ENCODE results near the gene KRTAP9-9.
"Not testable (repeated sequence)": the region's sequence is repeated elsewhere in the genome, so short reads cannot be mapped to it uniquely, and the experiment has no call there.

Gene KRTAP9-9

GRCh38 chr17:41223821-41224220, 31.4 kb upstream of the KRTAP9-9 start:
- Histone ChIP-seq H3K14ac (ENCODE audit: low read length in 2 of 2) (no peak overlapping the region), H4K91ac (ENCODE audit: low read length) (no peak overlapping the region), H3K9me3 (ENCODE audit: control insufficient read depth, low read length) (no peaks in the 10 kb centered on the region), H3K18ac (ENCODE audit: low read depth in 1 of 2, low read length in 2 of 2) (no peak overlapping the region), H3K4ac (ENCODE audit: low read depth in 1 of 2, low read length in 2 of 2) (no peak overlapping the region), H3K27me3 (ENCODE audit: control insufficient read depth in 1 of 2, insufficient read depth in 1 of 2, low read length in 2 of 2) (no peaks in the 10 kb centered on the region), H2AFZ (ENCODE audit: low read depth, low read length) (no peak overlapping the region), H2BK15ac (ENCODE audit: low read depth, poor library complexity, severe bottlenecking) (no peak overlapping the region), H2AK5ac (ENCODE audit: low read length, severe bottlenecking) (no peak overlapping the region), H2BK12ac (ENCODE audit: low read length in 2 of 2) (no peak overlapping the region), H2BK5ac (ENCODE audit: low read depth, low read length, poor library complexity, severe bottlenecking) (no peak overlapping the region), H3K79me1 (replicated peaks; ENCODE audit: low read length, poor library complexity, severe bottlenecking) (no peaks in the 10 kb centered on the region), H3K4me3 (ENCODE audit: insufficient read depth in 1 of 2, low read depth in 1 of 2, low read length in 2 of 2) (no peak overlapping the region), H3K36me3 (ENCODE audit: control insufficient read depth in 1 of 2, insufficient read depth in 2 of 2, low read depth in 1 of 2, low read length in 2 of 2) (no peaks in the 10 kb centered on the region), H2BK120ac (ENCODE audit: low read depth, low read length) (no peak overlapping the region), H3K27ac (ENCODE audit: low read length, poor library complexity, severe bottlenecking) (no peak overlapping the region), H3K4me2 (ENCODE audit: low read length, poor library complexity, severe bottlenecking) (no peak overlapping the region), H4K8ac (ENCODE audit: low read length) (no peak overlapping the region), H3K9ac (ENCODE audit: low read length) (no peak overlapping the region), H3K23ac (ENCODE audit: low read length in 2 of 2) (no peak overlapping the region), H3K4me1 (ENCODE audit: control insufficient read depth, insufficient read depth, low read depth, low read length) (no peaks in the 10 kb centered on the region)
- no peak for DNase-seq
- 60% methylated on average over 1 of the region's 2 CpGs for WGBS

GRCh38 chr17:41226051-41226450, 29.1 kb upstream of the KRTAP9-9 start:
- no peak overlapping the region for H3K9ac ChIP-seq (ENCODE audit: low read length)
- no peaks in the 10 kb centered on the region for H3K79me1 ChIP-seq (replicated peaks; ENCODE audit: low read length, poor library complexity, severe bottlenecking)
- no peak overlapping the region for H2AFZ ChIP-seq (ENCODE audit: low read depth, low read length)
- H3K27me3 ChIP-seq (ENCODE audit: control insufficient read depth in 1 of 2, insufficient read depth in 1 of 2, low read length in 2 of 2) = no peaks in the 10 kb centered on the region
- no peaks in the 10 kb centered on the region for H3K9me3 ChIP-seq (ENCODE audit: control insufficient read depth, low read length)
- H3K36me3 ChIP-seq (ENCODE audit: control insufficient read depth in 1 of 2, insufficient read depth in 2 of 2, low read depth in 1 of 2, low read length in 2 of 2) = no peaks in the 10 kb centered on the region
- no peak overlapping the region for H2BK120ac ChIP-seq (ENCODE audit: low read depth, low read length)
- no peak overlapping the region for H3K14ac ChIP-seq (ENCODE audit: low read length in 2 of 2)
- H4K91ac ChIP-seq (ENCODE audit: low read length) = no peak overlapping the region
- no peak overlapping the region for H3K4me3 ChIP-seq (ENCODE audit: insufficient read depth in 1 of 2, low read depth in 1 of 2, low read length in 2 of 2)
- H2BK12ac ChIP-seq (ENCODE audit: low read length in 2 of 2) = no peak overlapping the region
- no peak overlapping the region for H2BK5ac ChIP-seq (ENCODE audit: low read depth, low read length, poor library complexity, severe bottlenecking)
- no peak overlapping the region for H2AK5ac ChIP-seq (ENCODE audit: low read length, severe bottlenecking)
- H3K23ac ChIP-seq (ENCODE audit: low read length in 2 of 2) = no peak overlapping the region
- WGBS = 98% methylated on average over 5 of the region's 6 CpGs
- no peak for DNase-seq
- no peaks in the 10 kb centered on the region for H3K4me1 ChIP-seq (ENCODE audit: control insufficient read depth, insufficient read depth, low read depth, low read length)
- H3K4ac ChIP-seq (ENCODE audit: low read depth in 1 of 2, low read length in 2 of 2) = no peak overlapping the region
- H4K8ac ChIP-seq (ENCODE audit: low read length) = no peak overlapping the region
- H3K27ac ChIP-seq (ENCODE audit: low read length, poor library complexity, severe bottlenecking) = no peak overlapping the region
- H3K18ac ChIP-seq (ENCODE audit: low read depth in 1 of 2, low read length in 2 of 2) = no peak overlapping the region
- H2BK15ac ChIP-seq (ENCODE audit: low read depth, poor library complexity, severe bottlenecking) = no peak overlapping the region
- H3K4me2 ChIP-seq (ENCODE audit: low read length, poor library complexity, severe bottlenecking) = no peak overlapping the region

DNA sequence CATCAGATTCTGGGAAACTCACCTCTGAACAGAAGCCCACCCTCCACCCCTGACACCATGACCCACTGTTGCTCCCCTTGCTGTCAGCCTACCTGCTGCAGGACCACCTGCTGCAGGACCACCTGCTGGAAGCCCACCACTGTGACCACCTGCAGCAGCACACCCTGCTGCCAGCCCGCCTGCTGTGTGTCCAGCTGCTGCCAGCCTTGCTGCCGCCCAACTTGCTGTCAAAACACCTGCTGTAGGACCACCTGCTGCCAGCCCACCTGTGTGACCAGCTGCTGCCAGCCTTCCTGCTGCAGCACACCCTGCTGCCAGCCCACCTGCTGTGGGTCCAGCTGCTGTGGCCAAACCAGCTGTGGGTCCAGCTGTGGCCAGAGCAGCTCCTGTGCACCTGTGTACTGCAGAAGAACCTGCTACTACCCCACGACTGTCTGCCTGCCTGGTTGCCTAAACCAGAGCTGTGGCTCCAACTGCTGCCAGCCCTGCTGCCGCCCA, 28.5 kb upstream of the KRTAP9-9 start, which contains the start of gene KRTAP9-2:
Gene KRTAP9-2, plus strand, starts transcription at position 51 of the 498 bp plus-strand sequence. Its CDS starts 7 bp downstream, at position 58.
- not testable (repeated sequence) for H3K27ac ChIP-seq (ENCODE audit: low read length, poor library complexity, severe bottlenecking); H2BK120ac ChIP-seq (ENCODE audit: low read depth, low read length); H3K79me1 ChIP-seq (replicated peaks; ENCODE audit: low read length, poor library complexity, severe bottlenecking); DNase-seq; H2AFZ ChIP-seq (ENCODE audit: low read depth, low read length); H3K4ac ChIP-seq (ENCODE audit: low read depth in 1 of 2, low read length in 2 of 2); H3K14ac ChIP-seq (ENCODE audit: low read length in 2 of 2); H2BK12ac ChIP-seq (ENCODE audit: low read length in 2 of 2); H3K36me3 ChIP-seq (ENCODE audit: control insufficient read depth in 1 of 2, insufficient read depth in 2 of 2, low read depth in 1 of 2, low read length in 2 of 2); H2AK5ac ChIP-seq (ENCODE audit: low read length, severe bottlenecking); H4K8ac ChIP-seq (ENCODE audit: low read length); H3K27me3 ChIP-seq (ENCODE audit: control insufficient read depth in 1 of 2, insufficient read depth in 1 of 2, low read length in 2 of 2); H2BK5ac ChIP-seq (ENCODE audit: low read depth, low read length, poor library complexity, severe bottlenecking); H3K4me2 ChIP-seq (ENCODE audit: low read length, poor library complexity, severe bottlenecking); H3K4me1 ChIP-seq (ENCODE audit: control insufficient read depth, insufficient read depth, low read depth, low read length); H3K9me3 ChIP-seq (ENCODE audit: control insufficient read depth, low read length); H4K91ac ChIP-seq (ENCODE audit: low read length); H3K18ac ChIP-seq (ENCODE audit: low read depth in 1 of 2, low read length in 2 of 2); H2BK15ac ChIP-seq (ENCODE audit: low read depth, poor library complexity, severe bottlenecking); H3K4me3 ChIP-seq (ENCODE audit: insufficient read depth in 1 of 2, low read depth in 1 of 2, low read length in 2 of 2); H3K9ac ChIP-seq (ENCODE audit: low read length); H3K23ac ChIP-seq (ENCODE audit: low read length in 2 of 2)
- WGBS = 66% methylated on average over 2 of the region's 4 CpGs

- H2BK5ac ChIP-seq (ENCODE audit: low read depth, low read length, poor library complexity, severe bottlenecking) = no peak overlapping the region
- H3K36me3 ChIP-seq (ENCODE audit: control insufficient read depth in 1 of 2, insufficient read depth in 2 of 2, low read depth in 1 of 2, low read length in 2 of 2) = no peaks in the 10 kb centered on the region
- H2BK12ac ChIP-seq (ENCODE audit: low read length in 2 of 2) = no peak overlapping the region
- H3K4ac ChIP-seq (ENCODE audit: low read depth in 1 of 2, low read length in 2 of 2) = no peak overlapping the region
- H3K18ac ChIP-seq (ENCODE audit: low read depth in 1 of 2, low read length in 2 of 2) = no peak overlapping the region
- DNase-seq = no peak
- no peak overlapping the region for H3K14ac ChIP-seq (ENCODE audit: low read length in 2 of 2)
- no peak overlapping the region for H2BK15ac ChIP-seq (ENCODE audit: low read depth, poor library complexity, severe bottlenecking)
- H3K27ac ChIP-seq (ENCODE audit: low read length, poor library complexity, severe bottlenecking) = no peak overlapping the region
- H3K9me3 ChIP-seq (ENCODE audit: control insufficient read depth, low read length) = no peaks in the 10 kb centered on the region
- H4K91ac ChIP-seq (ENCODE audit: low read length) = no peak overlapping the region
- no peak overlapping the region for H2AFZ ChIP-seq (ENCODE audit: low read depth, low read length)
- H3K4me2 ChIP-seq (ENCODE audit: low read length, poor library complexity, severe bottlenecking) = no peak overlapping the region
- H2BK120ac ChIP-seq (ENCODE audit: low read depth, low read length) = no peak overlapping the region
- H3K4me3 ChIP-seq (ENCODE audit: insufficient read depth in 1 of 2, low read depth in 1 of 2, low read length in 2 of 2) = no peak overlapping the region
- H3K23ac ChIP-seq (ENCODE audit: low read length in 2 of 2) = no peak overlapping the region
- peaks cover 0 to 8% of the 10 kb centered on the region in 2 experiments for H3K27me3 ChIP-seq (ENCODE audit: control insufficient read depth in 1 of 2, insufficient read depth in 1 of 2, low read length in 2 of 2)
- no peak overlapping the region for H3K9ac ChIP-seq (ENCODE audit: low read length)
- peaks cover 4% of the 10 kb centered on the region for H3K4me1 ChIP-seq (ENCODE audit: control insufficient read depth, insufficient read depth, low read depth, low read length)
- H3K79me1 ChIP-seq (replicated peaks; ENCODE audit: low read length, poor library complexity, severe bottlenecking) = no peaks in the 10 kb centered on the region
- H4K8ac ChIP-seq (ENCODE audit: low read length) = no peak overlapping the region
- no peak overlapping the region for H2AK5ac ChIP-seq (ENCODE audit: low read length, severe bottlenecking)
Measured at GRCh38 chr17:41230094-41230493, 25.1 kb upstream of the KRTAP9-9 start.
